ENCODE results near the gene NPNT. TPM values are rescaled to one million over a fixed set of nuclear protein-coding genes. Genes with fewer than 3 reads are reported as not detected.
"Not testable (repeated sequence)": the region's sequence is repeated elsewhere in the genome, so short reads cannot be mapped to it uniquely, and the experiment has no call there.

Gene NPNT
- 100 to 1,000 TPM; 161 to 339 (median 262) TPM for total RNA-seq

GRCh38 chr4:105894660-105895582 is at the start of gene NPNT:
NPNT (plus strand) TSS chr4:105895471; CDS start chr4:105895653, 182 bp downstream.
- 2 to 8% methylated on average over 14 to 36 of the region's 56 CpGs for WGBS, 2 donors
- Histone ChIP-seq H3K27me3 (peaks cover 0 to 19% (median 0%) of the 10 kb centered on the region in 4 donors), H3K4me1 (peaks cover 4 to 21% (median 13%) of the 10 kb centered on the region in 4 donors), H3K27ac (peak within 1 kb of the TSS; percentile 88 to 93 (median 90)), H3K36me3 (no peaks in the 10 kb centered on the region), H3K4me3 (peak within 1 kb of the TSS; percentile 5 to 75 (median 64)), H3K9me3 (no peaks in the 10 kb centered on the region)
- TF ChIP-seq POLR2AphosphoS5 (IDR thresholded peaks at IDR 0.05), result peak in 1 of 2 donors; percentile 72
- no peak for TF ChIP-seq CTCF (IDR thresholded peaks at IDR 0.05)
- peak in 2 of 4 donors; percentile 56 to 94 for TF ChIP-seq POLR2A (IDR thresholded peaks at IDR 0.05)
- no peak for TF ChIP-seq EP300 (IDR thresholded peaks at IDR 0.05)
- DNase-seq, result peak; percentile 73 to 92
- ATAC-seq (ENCODE audit: low FRiP score in 2 of 2), result peak; percentile 79 to 90

GRCh38 chr4:105845559-105845958 is 49.7 kb upstream of the NPNT start:
- no peak overlapping the region for H3K27ac ChIP-seq
- H3K27me3 ChIP-seq, result no peaks in the 10 kb centered on the region
- H3K9me3 ChIP-seq, result no peaks in the 10 kb centered on the region
- no peaks in the 10 kb centered on the region for H3K4me1 ChIP-seq
- no peak for TF ChIP-seq POLR2AphosphoS5 (IDR thresholded peaks at IDR 0.05)
- no peak for TF ChIP-seq EP300 (IDR thresholded peaks at IDR 0.05)
- ATAC-seq (ENCODE audit: low FRiP score in 2 of 2), result no peak
- H3K4me3 ChIP-seq, result no peak overlapping the region
- no peak for DNase-seq
- H3K36me3 ChIP-seq, result no peaks in the 10 kb centered on the region
- WGBS, 2 donors, result 76 to 86% methylated on average over 3 of the region's 3 CpGs

GRCh38 chr4:105848359-105848758 is 46.9 kb upstream of the NPNT start:
- WGBS, 2 donors, result 91 to 95% methylated on average over 6 of the region's 6 CpGs
- not testable (repeated sequence) for ATAC-seq (ENCODE audit: low FRiP score in 2 of 2); H3K9me3 ChIP-seq; DNase-seq; H3K27ac ChIP-seq; H3K4me3 ChIP-seq; H3K4me1 ChIP-seq; H3K27me3 ChIP-seq; H3K36me3 ChIP-seq

- Histone ChIP-seq H3K4me3 (no peak overlapping the region), H3K27ac (no peak overlapping the region), H3K9me3 (peaks cover 0 to 4% (median 0%) of the 10 kb centered on the region in 4 donors), H3K4me1 (no peaks in the 10 kb centered on the region), H3K27me3 (no peaks in the 10 kb centered on the region), H3K36me3 (no peaks in the 10 kb centered on the region)
- ATAC-seq (ENCODE audit: low FRiP score in 2 of 2) (no peak), DNase-seq (no peak)
- WGBS, 2 donors, result 92 to 93% methylated on average over 3 of the region's 3 CpGs
- TF ChIP-seq CTCF (IDR thresholded peaks at IDR 0.05) (no peak), POLR2A (IDR thresholded peaks at IDR 0.05) (no peak), POLR2AphosphoS5 (IDR thresholded peaks at IDR 0.05) (no peak), EP300 (IDR thresholded peaks at IDR 0.05) (no peak)
These were observed 44.1 kb upstream of the NPNT start for GRCh38 chr4:105851196-105851595.

- WGBS, 2 donors, result 88 to 98% methylated on average over 2 of the region's 2 CpGs
- H3K4me1 ChIP-seq; ATAC-seq (ENCODE audit: low FRiP score in 2 of 2); H3K4me3 ChIP-seq; H3K27ac ChIP-seq; H3K27me3 ChIP-seq; H3K9me3 ChIP-seq; H3K36me3 ChIP-seq; DNase-seq: not testable (repeated sequence)
These were observed 43.0 kb upstream of the NPNT start for GRCh38 chr4:105852230-105852629.

GRCh38 chr4:105858466-105859040 is 36.7 kb upstream of the NPNT start:
- Histone ChIP-seq H3K36me3 (no peaks in the 10 kb centered on the region), H3K4me3 (no peak overlapping the region), H3K27ac (no peak overlapping the region), H3K4me1 (no peaks in the 10 kb centered on the region), H3K27me3 (no peaks in the 10 kb centered on the region), H3K9me3 (no peaks in the 10 kb centered on the region)
- no peak for TF ChIP-seq POLR2A (IDR thresholded peaks at IDR 0.05)
- TF ChIP-seq POLR2AphosphoS5 (IDR thresholded peaks at IDR 0.05), result no peak
- no peak for TF ChIP-seq EP300 (IDR thresholded peaks at IDR 0.05)
- ATAC-seq (ENCODE audit: low FRiP score in 2 of 2) (no peak), DNase-seq (no peak)
- 95 to 96% methylated on average over 8 to 10 of the region's 10 CpGs for WGBS, 2 donors
